Heart right ventricle (tissue), 16 donors: Measurements from ENCODE around the gene UTP4. TPM values are rescaled to one million over a fixed set of nuclear protein-coding genes. Genes with fewer than 3 reads are reported as not detected.
A peak's percentile ranks its signal among the peaks of the same experiment; 100 is the strongest.

Experiments
- ATAC-seq, 8 donors: fragments of 200-7000 bp; cut with Tn5 transposase; one replicate each; pipeline ENCODE4 v1.9.1; 2020; ENCODE audit warnings: mild to moderate bottlenecking in 8 of 8, moderate library complexity in 8 of 8, moderate number of reproducible peaks in 1 of 8
- DNase-seq, 2 donors: peaks; one replicate each; pipeline ENCODE4 v3.0.0-alpha.2; 2020
- H3K27ac ChIP-seq, 10 donors: fragments of 200-600 bp; sonication (generic) in 2 of 10; one replicate each; pipeline versions ENCODE4 v1.5.0 to v1.8.0; 2020 to 2022; ENCODE audit warnings: mild to moderate bottlenecking in 3 of 10
- H3K27me3 ChIP-seq, 7 donors: fragments of 200-600 bp; one replicate each; pipeline ENCODE4 v1.8.0; 2021 to 2022; ENCODE audit warnings: mild to moderate bottlenecking in 2 of 7
- H3K36me3 ChIP-seq, 9 donors: fragments of 200-600 bp; sonication (generic) in 1 of 9; one replicate each; pipeline versions ENCODE4 v1.5.0 to v1.8.0; 2020 to 2022; ENCODE audit warnings: mild to moderate bottlenecking in 2 of 9
- H3K4me1 ChIP-seq, 9 donors: fragments of 200-600 bp; sonication (generic) in 1 of 9; one replicate each; pipeline versions ENCODE4 v1.5.0 to v1.8.0; 2020 to 2022; ENCODE audit warnings: mild to moderate bottlenecking in 4 of 9
- H3K4me3 ChIP-seq, 10 donors: fragments of 200-600 bp; sonication (generic) in 2 of 10; one replicate each; pipeline versions ENCODE4 v1.5.0 to v1.8.0; 2020 to 2022; ENCODE audit warnings: mild to moderate bottlenecking in 7 of 10, moderate library complexity in 2 of 10
- H3K9me3 ChIP-seq, 11 donors: fragments of 200-600 bp in 10 of 11; sonication (generic) in 2 of 11; one replicate each; pipeline versions ENCODE4 v1.5.0 to v1.8.0; 2013 to 2022; ENCODE audit warnings: mild to moderate bottlenecking in 2 of 11, control low read depth in 1 of 11, moderate library complexity in 1 of 11
- WGBS, 2 donors: extraction: QIAGEN DNeasy Blood & Tissue Kit; methylation state at CpG; one replicate each; pipeline ENCODE4 v1.1.7; 2013; ENCODE audit warnings: inconsistent platforms in 1 of 2; 5-methylcytosine and 5-hydroxymethylcytosine counted together
- intact Hi-C, 10 donors: fragments of 100-400 bp; cut with DNase I; formaldehyde crosslinking; loops; one replicate each; pipeline versions ENCODE4 v1.11.1 to v1.14.2; 2022
- polyA plus RNA-seq, 2 donors: library from polyadenylated mRNA; stranded (reverse); fragments of 200-250 nt; gene quantifications; one replicate each; pipeline ENCODE4 v1.2.3, GENCODE V29; 2013
- total RNA-seq, 10 donors: library from RNA; stranded (reverse); fragmentation: NEBNext Ultra II Directional in 3 of 10; extraction: Animal tissue kit (Norgen Biotek cat#: 25700) in 3 of 10; gene quantifications; one replicate each; pipeline versions ENCODE4 v1.2.1 to v1.2.4, GENCODE V29; 2021 to 2023
- TF ChIP-seq, protein P1 (sequence below), 9 donors: fragments of 200-600 bp; sonication (generic) in 2 of 9; IDR thresholded peaks; one replicate each; pipeline versions ENCODE4 v1.5.0 to v1.8.0; 2021 to 2022; ENCODE audit warnings: antibody characterized with exemption in 9 of 9, mild to moderate bottlenecking in 5 of 9, moderate library complexity in 1 of 9
- donor health status: Arrhythmogenic right ventricular cardiomyopathy.
- donor health status: ischemic (EF 13 %, LVEDD 7.1; RV severe dilation, severe dysfunction).
- donor health status: healthy with polysubstance abuse.
- donor health status: DM: no; HTN: yes; CAD: no.
- donor health status: DM: no; HTN: no; CAD: no.
- donor health status: ischemic (EF 25% LVEDD 6.9; RV normal size, moderate dysfunction).
- donor health status: ischemic (EF 25% LVEDD 5.7; RV mildly dilated, moderate dysfunction).
- donor health status: healthy.
- donor health status: DM: yes; HTN: yes; CAD: no.
- donor health status: Ischemic cardiomyopathy.
- donor health status: ischemic (EF 35%, LVEDD 5.7; RV mildly dilated, moderate dysfunction).
- donor health status: nonischemic (EF 11% LVEDD 7.7; RV severe dilation, severe dysfunction).
- donor health status: DM: yes; HTN: yes; CAD: no.
- donor health status: PGD.
- donor health status: ischemic (EF 29% LVEDD 5.4; RV normal size, mild dysfunction).
- donor health status: nonischemic (EF 23%, LVEDD 6.1; RV moderate dilation, normal function).

UTP4 gene
- total and polyA plus RNA-seq, 12 donors: 13.0 to 32.8 (median 25.9) TPM

- ATAC-seq (peak; percentile 62 to 89 (median 81)), DNase-seq (peak in 1 of 2 donors; percentile 75)
- WGBS, 2 donors: 60 to 66% methylated on average over 16 of the region's 16 CpGs
- Histone ChIP-seq H3K9me3 (no peaks in the 10 kb centered on the region), H3K27ac (no peak overlapping the region), H3K27me3 (no peaks in the 10 kb centered on the region), H3K4me1 (no peaks in the 10 kb centered on the region), H3K36me3 (peaks cover 0 to 97% (median 36%) of the 10 kb centered on the region in 9 donors), H3K4me3 (no peak overlapping the region)
- TF ChIP-seq, protein P1, sequence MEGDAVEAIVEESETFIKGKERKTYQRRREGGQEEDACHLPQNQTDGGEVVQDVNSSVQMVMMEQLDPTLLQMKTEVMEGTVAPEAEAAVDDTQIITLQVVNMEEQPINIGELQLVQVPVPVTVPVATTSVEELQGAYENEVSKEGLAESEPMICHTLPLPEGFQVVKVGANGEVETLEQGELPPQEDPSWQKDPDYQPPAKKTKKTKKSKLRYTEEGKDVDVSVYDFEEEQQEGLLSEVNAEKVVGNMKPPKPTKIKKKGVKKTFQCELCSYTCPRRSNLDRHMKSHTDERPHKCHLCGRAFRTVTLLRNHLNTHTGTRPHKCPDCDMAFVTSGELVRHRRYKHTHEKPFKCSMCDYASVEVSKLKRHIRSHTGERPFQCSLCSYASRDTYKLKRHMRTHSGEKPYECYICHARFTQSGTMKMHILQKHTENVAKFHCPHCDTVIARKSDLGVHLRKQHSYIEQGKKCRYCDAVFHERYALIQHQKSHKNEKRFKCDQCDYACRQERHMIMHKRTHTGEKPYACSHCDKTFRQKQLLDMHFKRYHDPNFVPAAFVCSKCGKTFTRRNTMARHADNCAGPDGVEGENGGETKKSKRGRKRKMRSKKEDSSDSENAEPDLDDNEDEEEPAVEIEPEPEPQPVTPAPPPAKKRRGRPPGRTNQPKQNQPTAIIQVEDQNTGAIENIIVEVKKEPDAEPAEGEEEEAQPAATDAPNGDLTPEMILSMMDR (IDR thresholded peaks at IDR 0.05): peak; percentile 64 to 90 (median 83)
- intact Hi-C loops: loop anchor here in 8 of 10 donors (1.0 to 5.0 kb wide), 5 partner anchors 132 to 138 kb away; no protein-coding TSS in a partner anchor
These were observed 17.9 kb downstream of the UTP4 start for GRCh38 chr16:69150146-69150865.

DNA sequence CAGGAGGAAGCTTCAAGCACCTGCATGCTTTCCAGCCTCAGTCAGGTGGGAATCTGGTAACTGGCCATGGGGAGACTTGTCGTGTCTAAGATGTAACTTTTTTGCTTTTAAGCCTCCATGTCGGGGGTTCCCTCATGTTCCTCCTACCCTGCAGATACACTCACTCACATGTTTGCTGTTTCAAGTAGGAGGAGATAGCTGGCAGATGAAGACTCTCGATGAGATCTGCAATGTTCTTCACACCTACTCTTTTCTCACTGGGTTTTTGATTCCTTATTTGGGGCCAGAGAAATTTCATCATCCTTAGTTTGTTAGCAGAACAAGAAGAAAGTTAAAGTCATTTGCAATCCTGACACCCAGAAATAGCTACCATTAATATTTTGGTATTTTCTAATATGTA, 24.7 kb downstream of the UTP4 start:
- ATAC-seq (no peak), DNase-seq (no peak)
- H3K4me3 ChIP-seq: no peak overlapping the region
- no peaks in the 10 kb centered on the region for H3K4me1 ChIP-seq
- H3K27ac ChIP-seq: no peak overlapping the region
- peaks cover 3 to 100% (median 61%) of the 10 kb centered on the region in 9 donors for H3K36me3 ChIP-seq
- 88 to 90% methylated on average over 3 of the region's 3 CpGs for WGBS, 2 donors
- TF ChIP-seq, protein P1 (IDR thresholded peaks at IDR 0.05): no peak
- no peaks in the 10 kb centered on the region for H3K27me3 ChIP-seq
- no peaks in the 10 kb centered on the region for H3K9me3 ChIP-seq
- intact Hi-C loops: no loop called here

- ATAC-seq (no peak), DNase-seq (no peak)
- Histone ChIP-seq H3K36me3 (peaks cover 3 to 100% (median 44%) of the 10 kb centered on the region in 9 donors), H3K4me3 (no peak overlapping the region), H3K9me3 (no peaks in the 10 kb centered on the region), H3K4me1 (no peaks in the 10 kb centered on the region), H3K27me3 (no peaks in the 10 kb centered on the region), H3K27ac (no peak overlapping the region)
- TF ChIP-seq, protein P1 (IDR thresholded peaks at IDR 0.05): no peak
- intact Hi-C loops: no loop called here
- WGBS, 2 donors: 95 to 97% methylated on average over 1 of the region's 1 CpG
These were observed 27.7 kb downstream of the UTP4 start for GRCh38 chr16:69160192-69160591.

GRCh38 chr16:69165584-69165983, 33.1 kb downstream of the UTP4 start:
- H3K27me3 ChIP-seq: no peaks in the 10 kb centered on the region
- intact Hi-C loops: no loop called here
- peaks cover 0 to 100% (median 43%) of the 10 kb centered on the region in 9 donors for H3K36me3 ChIP-seq
- DNase-seq (no peak), ATAC-seq (no peak)
- H3K4me1 ChIP-seq: peaks cover 0 to 8% (median 0%) of the 10 kb centered on the region in 9 donors
- H3K9me3 ChIP-seq: no peaks in the 10 kb centered on the region
- H3K27ac ChIP-seq: no peak overlapping the region
- TF ChIP-seq, protein P1 (IDR thresholded peaks at IDR 0.05): no peak
- 93% methylated on average over 6 of the region's 6 CpGs for WGBS, 2 donors
- H3K4me3 ChIP-seq: no peak overlapping the region
